B cell (primary cell): ENCODE measurements around the gene MPND. TPM values are rescaled to one million over a fixed set of nuclear protein-coding genes. Genes with fewer than 3 reads are reported as not detected.
A peak's percentile ranks its signal among the peaks of the same experiment; 100 is the strongest.

ENCODE experiments used
- ATAC-seq: fragments of 200-7000 bp; cut with Tn5 transposase; one replicate; pipeline ENCODE4 v1.10.0; 2021; ENCODE audit warnings: low read depth, mild to moderate bottlenecking, moderate number of reproducible peaks, moderate library complexity
- CTCF ChIA-PET: fragments of 350-600 bp; sonication (Branson Sonifier 250); formaldehyde crosslinking; loops from one replicate; lab custom pipeline; 2021; ENCODE audit warnings: antibody characterized with exemption, inconsistent platforms; lab: Charles Lee
- POLR2A ChIA-PET: fragments of 350-600 bp; sonication (Branson Sonifier 250); formaldehyde crosslinking; loops from one replicate; lab custom pipeline; 2021; ENCODE audit warnings: antibody characterized with exemption; lab: Charles Lee
- DNase-seq: peaks from one replicate; pipeline ENCODE4 v3.0.0; 2013
- H2AFZ ChIP-seq: 2 replicates; pipeline ENCODE4 v1.6.1; 2012; ENCODE audit warnings: mild to moderate bottlenecking, low read depth, low read length; ENCODE audit not compliant: insufficient read depth, poor library complexity, severe bottlenecking
- H3K27ac ChIP-seq, 2 donors: 1 replicate in 1 of 2; 2 replicates in 1 of 2; pipeline ENCODE4 v1.5.1; 2012 to 2013; ENCODE audit warnings: low read length in 2 of 2, mild to moderate bottlenecking in 2 of 2, moderate library complexity in 1 of 2
- H3K27me3 ChIP-seq, 4 experiments: fragments of 200-600 bp in 1 of 4; sonication (generic) in 1 of 4; replicated peaks in 1 of 4; 1 replicate in 2 of 4; 2 replicates in 2 of 4; pipeline versions ENCODE4 v1.6.1 to v1.7.0; 2013 to 2016; ENCODE audit warnings: low read length in 3 of 4, mild to moderate bottlenecking in 2 of 4, mixed read lengths in 1 of 4, moderate library complexity in 1 of 4; ENCODE audit not compliant: insufficient read depth in 4 of 4, control insufficient read depth in 3 of 4; ENCODE audit errors: control extremely low read depth in 1 of 4
- H3K36me3 ChIP-seq, 2 experiments: replicated peaks in 1 of 2; 1 replicate in 1 of 2; 2 replicates in 1 of 2; pipeline versions ENCODE4 v1.6.1 to v1.7.1; 2013; ENCODE audit warnings: low read length in 1 of 2; ENCODE audit not compliant: insufficient read depth in 2 of 2, control insufficient read depth in 1 of 2; ENCODE audit errors: control extremely low read depth in 1 of 2, extremely low read depth in 1 of 2
- H3K4me1 ChIP-seq, 2 donors: fragments of 200-600 bp in 1 of 2; sonication (generic) in 1 of 2; 1 replicate in 1 of 2; 2 replicates in 1 of 2; pipeline versions ENCODE4 v1.5.1 to v1.6.1; 2013 to 2017; ENCODE audit warnings: low read length in 2 of 2; ENCODE audit not compliant: control insufficient read depth in 2 of 2, insufficient read depth in 2 of 2
- H3K4me2 ChIP-seq: replicated peaks from 2 replicates; pipeline ENCODE3; 2012; ENCODE audit warnings: mild to moderate bottlenecking, low read depth, low read length; ENCODE audit not compliant: poor library complexity, severe bottlenecking
- H3K4me3 ChIP-seq, 5 experiments: fragments of 200-600 bp in 1 of 5; sonication (generic) in 1 of 5; 1 replicate in 3 of 5; 2 replicates in 2 of 5; pipeline versions ENCODE4 v1.5.1 to v1.7.0; 2011 to 2016; ENCODE audit warnings: low read length in 4 of 5, mild to moderate bottlenecking in 4 of 5, low read depth in 2 of 5, control low read depth in 1 of 5, moderate library complexity in 1 of 5; ENCODE audit not compliant: insufficient read depth in 1 of 5; ENCODE audit errors: control extremely low read depth in 1 of 5, extremely low read depth in 1 of 5
- H3K79me2 ChIP-seq: fragments of 200-600 bp; sonication (generic); one replicate; pipeline ENCODE4 v1.6.0; 2016; ENCODE audit warnings: low read length; ENCODE audit not compliant: control insufficient read depth, insufficient read depth
- H3K9ac ChIP-seq: fragments of 200-600 bp; sonication (generic); 2 replicates; pipeline ENCODE4 v1.6.1; 2017; ENCODE audit warnings: mild to moderate bottlenecking, low read length, moderate library complexity
- H3K9me3 ChIP-seq, 3 donors: one replicate each; pipeline versions ENCODE4 v1.6.1 to v1.7.1; 2013; ENCODE audit warnings: low read length in 2 of 3; ENCODE audit not compliant: control insufficient read depth in 2 of 3, insufficient read depth in 1 of 3; ENCODE audit errors: control extremely low read depth in 1 of 3
- H4K20me1 ChIP-seq: 2 replicates; pipeline ENCODE4 v1.6.0; 2012; ENCODE audit warnings: mild to moderate bottlenecking, low read length; ENCODE audit not compliant: insufficient read depth, control insufficient read depth, poor library complexity, severe bottlenecking
- H3K27ac Mint-ChIP-seq: one replicate; pipeline ENCODE4 v1.8.0; 2021; ENCODE audit warnings: mixed read lengths
- H3K27me3 Mint-ChIP-seq: one replicate; pipeline ENCODE4 v1.8.0; 2021; ENCODE audit warnings: mixed read lengths
- H3K4me1 Mint-ChIP-seq: one replicate; pipeline ENCODE4 v1.8.0; 2021; ENCODE audit warnings: mixed read lengths
- H3K4me3 Mint-ChIP-seq: one replicate; pipeline ENCODE4 v1.8.0; 2021; ENCODE audit warnings: mixed read lengths
- H3K9me3 Mint-ChIP-seq: one replicate; pipeline ENCODE4 v1.8.0; 2022; ENCODE audit warnings: mixed read lengths; ENCODE audit not compliant: insufficient read depth
- CTCF ChIP-seq: fragments of 200-600 bp; IDR thresholded peaks from one replicate; pipeline ENCODE4 v1.8.0; 2022; ENCODE audit warnings: antibody characterized with exemption, mild to moderate bottlenecking
- EZH2 ChIP-seq: IDR thresholded peaks from 2 replicates; pipeline ENCODE4 v1.6.1; 2012; ENCODE audit warnings: borderline replicate concordance, low read depth, mild to moderate bottlenecking, moderate library complexity, low read length; ENCODE audit not compliant: insufficient read depth, poor library complexity, severe bottlenecking
- WGBS: methylation state at CpG from one replicate; pipeline ENCODE4 v1.1.5; 2013; ENCODE audit warnings: missing lambda C conversion rate; ENCODE audit not compliant: insufficient coverage; 5-methylcytosine and 5-hydroxymethylcytosine counted together
- intact Hi-C: fragments of 100-400 bp; cut with micrococcal nuclease; formaldehyde crosslinking; loops from one replicate; pipeline ENCODE4 v1.10.0; 2022
- polyA plus RNA-seq: library from polyadenylated mRNA; depleted of rRNA; stranded (reverse); fragments of >200 nt; gene quantifications from 2 replicates; pipeline ENCODE4 v1.2.3, GENCODE V29; 2012
- total RNA-seq, 2 donors: library from RNA; stranded (reverse); fragments of 120-200 nt in 1 of 2; gene quantifications; 1 replicate in 1 of 2; 2 replicates in 1 of 2; pipeline versions ENCODE4 v1.2.3 to v1.2.4, GENCODE V29; 2013 to 2022

MPND gene
- total and polyA plus RNA-seq, 2 donors (not counting 1 experiment from before 2014, with no cell fraction given) = 14.5 to 25.6 TPM

DNA sequence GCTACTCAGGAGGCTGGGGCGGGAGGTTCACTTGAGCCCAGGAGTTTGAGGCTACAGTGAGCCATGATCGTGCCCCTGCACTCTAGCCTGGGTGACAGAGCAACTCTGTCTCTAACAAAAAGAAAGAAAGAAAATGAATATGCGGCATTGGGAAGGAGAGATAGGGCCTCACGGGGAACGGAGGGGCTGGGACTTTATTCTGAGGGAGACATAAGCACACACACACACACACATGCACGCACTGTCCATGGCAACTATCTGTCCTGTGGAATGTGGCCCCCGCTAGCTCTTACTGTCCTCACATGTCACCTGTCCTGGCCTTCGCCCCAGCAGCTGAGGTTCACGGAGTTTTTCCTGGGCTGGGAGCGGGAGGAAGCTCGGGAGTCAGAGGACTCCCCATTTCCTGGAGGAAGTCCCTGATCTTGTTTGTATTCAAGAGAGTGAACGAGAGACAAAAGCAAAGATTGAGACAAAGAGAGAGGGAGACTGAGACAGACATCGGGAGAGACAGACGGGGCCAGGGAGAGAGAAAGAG lies 5.4 kb upstream of the MPND start:
- H3K27ac ChIP-seq = peak overlapping the region in 1 of 2 donors; percentile 6
- peak overlapping the region; percentile 65 for H3K9ac ChIP-seq
- H4K20me1 ChIP-seq = no peaks in the 10 kb centered on the region
- H2AFZ ChIP-seq = peak overlapping the region; percentile 95
- peaks cover 3 to 22% of the 10 kb centered on the region in 2 donors for H3K4me1 ChIP-seq
- DNase-seq (no peak), ATAC-seq (no peak)
- Mint-ChIP-seq H3K9me3 (no peaks in the 10 kb centered on the region), H3K4me3 (peak overlapping the region; percentile 88), H3K27ac (peak overlapping the region; percentile 75), H3K4me1 (peaks cover 21% of the 10 kb centered on the region), H3K27me3 (no peaks in the 10 kb centered on the region)
- POLR2A ChIA-PET = interaction anchor here (0.6 kb wide), 2 partner anchors 14 to 17 kb away, joined by 5 to 6 read pairs; no protein-coding TSS in a partner anchor
- H3K4me2 ChIP-seq = peak overlapping the region; percentile 90
- intact Hi-C loops = no loop called here
- TF ChIP-seq CTCF (no peak), EZH2 (no peak)
- no peaks in the 10 kb centered on the region for H3K36me3 ChIP-seq
- no peaks in the 10 kb centered on the region for H3K9me3 ChIP-seq
- WGBS = 34% methylated on average over 5 of the region's 14 CpGs
- H3K4me3 ChIP-seq = peak overlapping the region in 4 of 5 experiments; percentile 37 to 70 (median 55)
- H3K79me2 ChIP-seq = no peaks in the 10 kb centered on the region
- CTCF ChIA-PET = interaction anchor here (0.7 kb wide), 1 partner anchor 66 kb away, joined by 3 read pairs; no protein-coding TSS in a partner anchor
- H3K27me3 ChIP-seq = no peaks in the 10 kb centered on the region
